Osteocyte (in vitro differentiated cells): ENCODE data around the gene SINHCAF. TPM values are rescaled to one million over a fixed set of nuclear protein-coding genes. Genes with fewer than 3 reads are reported as not detected.

ENCODE experiments used
- DNase-seq: peaks from one replicate; pipeline ENCODE4 v3.0.0; 2021; ENCODE audit warnings: mixed read lengths; ENCODE audit not compliant: unreplicated experiment; ENCODE audit errors: extremely low spot score
- H3K27ac Mint-ChIP-seq: one replicate; pipeline ENCODE4 v1.8.0; 2021; ENCODE audit warnings: mild to moderate bottlenecking, mixed read lengths; ENCODE audit not compliant: unreplicated experiment
- H3K27me3 Mint-ChIP-seq: one replicate; pipeline ENCODE4 v1.8.0; 2021; ENCODE audit warnings: mixed read lengths; ENCODE audit not compliant: unreplicated experiment
- H3K36me3 Mint-ChIP-seq: one replicate; pipeline ENCODE4 v1.8.0; 2021; ENCODE audit warnings: mixed read lengths; ENCODE audit not compliant: unreplicated experiment
- H3K4me1 Mint-ChIP-seq: one replicate; pipeline ENCODE4 v1.8.0; 2021; ENCODE audit warnings: mixed read lengths; ENCODE audit not compliant: unreplicated experiment
- H3K4me3 Mint-ChIP-seq: one replicate; pipeline ENCODE4 v1.8.0; 2021; ENCODE audit warnings: mild to moderate bottlenecking, moderate library complexity, mixed read lengths; ENCODE audit not compliant: unreplicated experiment
- H3K9me3 Mint-ChIP-seq: one replicate; pipeline ENCODE4 v1.8.0; 2021; ENCODE audit warnings: mixed read lengths; ENCODE audit not compliant: unreplicated experiment
- CTCF ChIP-seq: fragments of 200-600 bp; sonication (generic); IDR thresholded peaks from 2 replicates; pipeline ENCODE4 v1.5.0; 2021; ENCODE audit warnings: antibody characterized with exemption, mild to moderate bottlenecking, moderate library complexity
- total RNA-seq: library from RNA; stranded (reverse); gene quantifications from 2 replicates; pipeline ENCODE4 v1.2.1, GENCODE V29; 2021

The SINHCAF gene
- total RNA-seq, 1 donor from 2014 or later: 41.1 TPM

DNA sequence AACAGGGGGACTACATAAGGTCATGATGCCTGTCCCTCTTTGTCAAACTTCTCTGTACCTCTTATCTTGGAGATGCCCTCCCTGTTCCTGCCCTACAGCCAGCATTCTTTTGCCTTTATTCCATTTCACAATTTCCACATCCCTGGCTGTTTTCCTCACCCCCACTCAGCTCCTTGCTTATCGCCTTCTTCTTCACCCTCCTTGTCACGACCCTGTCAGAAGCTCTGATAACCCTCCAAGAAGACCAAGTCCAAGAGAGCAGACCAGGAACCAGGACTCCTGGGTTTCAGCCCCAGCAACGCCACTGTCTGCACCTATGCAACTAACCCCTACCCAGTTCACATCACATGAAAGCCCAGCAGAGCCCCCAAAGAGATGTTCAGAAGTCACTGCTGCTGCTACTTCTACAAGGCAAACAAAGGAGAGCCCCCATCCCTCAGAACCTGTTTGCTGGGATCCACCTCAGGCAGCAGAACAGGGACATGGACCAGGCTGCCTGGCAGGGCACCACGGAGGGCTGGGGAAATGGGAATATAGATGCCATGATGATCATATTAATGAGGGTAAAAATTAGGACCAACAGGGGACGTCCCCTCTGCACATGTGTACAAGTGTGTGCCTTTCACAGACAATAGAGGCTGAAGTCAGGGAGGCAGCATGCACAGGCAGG is 92.8 kb downstream of the SINHCAF start:
- TF ChIP-seq CTCF: no peak
- no peak overlapping the region for H3K4me3 Mint-ChIP-seq
- no peaks in the 10 kb centered on the region for H3K36me3 Mint-ChIP-seq
- DNase-seq: peak; percentile 67
- H3K27me3 Mint-ChIP-seq: peaks cover 52% of the 10 kb centered on the region
- peaks cover 5% of the 10 kb centered on the region for H3K4me1 Mint-ChIP-seq
- no peak overlapping the region for H3K27ac Mint-ChIP-seq
- peaks cover 4% of the 10 kb centered on the region for H3K9me3 Mint-ChIP-seq

- Mint-ChIP-seq H3K4me3 (no peak overlapping the region), H3K4me1 (peaks cover 5% of the 10 kb centered on the region), H3K27me3 (peaks cover 44% of the 10 kb centered on the region), H3K36me3 (no peaks in the 10 kb centered on the region), H3K9me3 (peaks cover 4% of the 10 kb centered on the region), H3K27ac (no peak overlapping the region)
- peak; percentile 54 for DNase-seq
- TF ChIP-seq CTCF: no peak
These were observed 93.5 kb downstream of the SINHCAF start for GRCh38 chr12:31232361-31232965.

- Mint-ChIP-seq H3K4me3 (no peak overlapping the region), H3K27ac (no peak overlapping the region), H3K9me3 (peaks cover 4% of the 10 kb centered on the region), H3K36me3 (no peaks in the 10 kb centered on the region), H3K4me1 (peaks cover 5% of the 10 kb centered on the region), H3K27me3 (peaks cover 38% of the 10 kb centered on the region)
- TF ChIP-seq CTCF: no peak
- peak; percentile 57 for DNase-seq
These were observed 94.2 kb downstream of the SINHCAF start for GRCh38 chr12:31231611-31232360.
